HUDEP-2 (cell line): ENCODE data around the gene RBBP8NL.

Experiments used
- DNase-seq, 76 experiments: peaks; one replicate each; lab custom pipeline; 2025; ENCODE audit not compliant: unreplicated experiment in 76 of 76; lab: John Stamatoyannopoulos, UW

Gene RBBP8NL

DNA sequence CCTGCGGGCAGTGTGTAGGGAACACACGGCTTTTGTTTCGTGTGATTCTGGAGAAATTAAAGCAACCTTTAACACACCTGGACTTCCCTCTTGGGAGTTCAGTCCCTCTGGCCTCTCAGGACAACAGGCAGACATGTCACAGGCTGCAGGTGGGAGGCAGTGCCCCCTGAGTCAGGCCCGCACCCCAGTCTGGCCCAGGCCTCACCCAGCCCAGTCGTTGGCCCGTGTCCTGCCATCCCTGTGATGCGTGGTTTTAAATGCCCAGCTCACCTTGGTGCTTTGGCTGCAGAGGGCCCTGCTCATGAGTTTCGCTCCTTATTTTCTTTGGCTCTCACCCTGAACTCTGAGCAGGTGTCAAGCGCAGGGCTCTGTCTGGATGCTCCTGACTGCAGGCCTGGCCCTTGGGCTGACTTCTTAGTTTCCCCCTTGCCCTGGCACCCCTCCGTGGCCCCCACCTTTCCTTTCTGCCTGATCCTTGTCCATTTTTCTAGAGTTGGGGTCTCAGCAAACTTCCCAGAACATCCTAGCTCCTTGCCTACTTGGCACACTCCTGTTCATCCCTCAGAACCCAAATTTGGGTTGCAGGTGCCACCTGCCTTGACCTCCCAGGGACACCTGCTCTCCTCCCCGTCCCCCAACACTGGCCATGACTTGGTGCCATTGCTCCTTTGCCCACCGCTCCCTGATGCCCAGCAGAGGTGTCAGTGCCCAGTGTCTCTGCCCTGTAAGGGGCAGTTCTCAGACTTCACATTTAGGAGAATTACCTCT is 18.1 kb downstream of the RBBP8NL start:
- no peak for DNase-seq

DNA sequence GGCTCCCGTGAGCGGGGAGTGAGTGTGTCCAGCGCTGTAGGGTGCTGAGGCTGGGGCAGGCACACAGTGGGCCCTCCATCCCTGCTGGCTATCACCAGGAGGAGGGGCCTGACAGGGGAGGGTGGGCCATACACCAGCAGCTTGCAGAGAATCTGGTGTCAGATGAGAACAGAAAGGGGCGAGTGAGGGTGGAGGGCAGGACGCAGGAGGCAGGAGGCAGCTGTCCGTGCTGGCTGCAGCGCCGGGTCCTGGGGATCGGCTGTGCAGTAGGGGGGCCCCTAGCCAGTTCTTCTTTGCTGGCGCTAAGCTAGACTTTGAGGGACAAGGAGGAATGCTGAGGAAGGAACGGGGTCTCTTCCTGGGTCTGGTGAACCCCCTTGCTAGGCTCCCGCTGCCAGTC is 18.7 kb downstream of the RBBP8NL start:
- DNase-seq, result no peak

DNA sequence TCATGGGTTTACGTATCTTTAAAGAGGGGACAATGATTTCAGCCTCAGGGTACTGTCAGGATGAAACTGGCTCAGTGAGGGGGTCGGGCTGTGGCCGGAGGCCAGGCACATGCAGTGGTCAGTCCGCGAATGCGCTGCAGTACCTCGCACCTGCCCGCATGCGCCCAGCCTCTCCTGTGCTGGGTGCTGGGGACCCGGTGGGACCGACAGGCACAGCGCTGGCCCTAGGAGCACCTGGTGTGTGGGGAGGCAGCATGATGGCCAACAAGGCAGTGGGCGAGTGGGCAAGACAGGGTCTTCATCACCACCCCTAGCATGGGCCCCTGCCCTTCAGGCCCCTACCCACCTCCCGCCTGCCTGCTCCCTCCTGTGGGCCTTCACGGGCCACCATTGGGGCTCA is 19.3 kb downstream of the RBBP8NL start:
- DNase-seq, result no peak

DNA sequence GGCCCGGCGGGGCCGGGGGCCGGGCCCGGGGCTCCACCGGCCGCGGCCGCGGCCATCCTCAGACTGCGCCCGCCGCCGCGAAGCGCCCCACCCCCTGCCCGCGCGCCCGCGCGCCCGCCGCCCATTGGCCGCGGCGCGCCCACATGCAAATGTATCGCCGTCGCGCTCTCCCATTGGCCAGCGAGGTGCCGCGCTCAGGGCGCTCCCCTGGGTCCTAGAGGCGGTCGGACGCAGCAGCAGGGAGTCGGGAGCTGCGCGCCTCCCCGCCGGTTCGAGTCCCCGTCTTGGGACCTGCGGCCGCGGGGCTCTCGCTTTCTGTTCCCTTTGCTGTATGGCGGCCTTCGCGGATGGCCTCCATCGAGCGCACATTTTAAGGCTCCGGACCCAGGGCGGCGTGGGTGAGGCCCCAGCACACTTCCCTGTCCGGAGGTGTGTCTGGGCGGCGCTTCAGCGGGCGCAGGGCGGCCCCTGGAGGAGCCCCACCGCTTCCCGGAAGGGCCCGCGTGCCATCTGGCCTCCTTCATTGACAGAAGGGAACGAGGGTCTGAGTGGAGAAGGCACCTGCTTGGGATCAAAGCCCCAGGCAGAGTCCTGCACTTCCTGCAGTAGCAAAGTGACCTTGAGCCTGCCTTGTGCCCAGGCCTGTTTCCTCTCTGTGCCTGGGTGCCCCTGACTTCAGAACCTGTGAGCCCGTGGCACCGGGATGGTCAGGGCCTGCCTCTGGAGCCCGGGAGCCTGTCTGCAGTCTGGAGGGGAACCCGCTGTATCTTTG is 19.9 kb downstream of the RBBP8NL start, which contains the start of gene CABLES2:
Gene CABLES2 (minus strand): TSS at position 65 of the 772 bp plus-strand sequence. CDS start 9 bp downstream, at position 56.
- peak in 74 of 76 experiments; percentile 44 to 94 (median 84) for DNase-seq

DNA sequence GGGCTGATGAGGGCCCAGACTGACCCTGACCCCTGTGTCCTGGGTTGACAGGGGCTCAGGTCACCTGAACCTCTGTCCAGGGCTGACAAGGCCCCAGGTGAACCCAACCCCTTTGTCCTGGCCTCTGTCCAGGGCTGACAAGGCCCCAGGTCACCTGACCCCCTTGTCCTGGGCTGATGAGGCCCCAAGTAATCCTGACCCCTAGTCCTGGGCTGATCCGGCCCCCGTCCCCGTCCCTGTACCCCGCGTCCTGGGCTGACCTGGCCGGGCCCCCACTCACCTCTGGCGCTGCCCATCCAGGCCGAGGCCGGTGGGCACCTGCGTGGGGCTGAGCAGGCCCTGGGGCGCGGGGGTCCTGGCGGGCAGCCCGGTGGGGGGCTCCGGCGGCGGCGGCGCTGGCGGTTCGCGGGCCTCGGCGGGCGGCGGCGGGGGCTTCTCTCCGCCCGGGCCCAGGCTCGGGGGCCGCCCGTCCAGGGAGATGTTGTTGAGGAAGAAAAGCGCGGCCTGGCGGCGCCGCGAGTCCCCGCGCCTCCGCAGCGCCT is 20.6 kb downstream of the RBBP8NL start:
- no peak for DNase-seq

DNA sequence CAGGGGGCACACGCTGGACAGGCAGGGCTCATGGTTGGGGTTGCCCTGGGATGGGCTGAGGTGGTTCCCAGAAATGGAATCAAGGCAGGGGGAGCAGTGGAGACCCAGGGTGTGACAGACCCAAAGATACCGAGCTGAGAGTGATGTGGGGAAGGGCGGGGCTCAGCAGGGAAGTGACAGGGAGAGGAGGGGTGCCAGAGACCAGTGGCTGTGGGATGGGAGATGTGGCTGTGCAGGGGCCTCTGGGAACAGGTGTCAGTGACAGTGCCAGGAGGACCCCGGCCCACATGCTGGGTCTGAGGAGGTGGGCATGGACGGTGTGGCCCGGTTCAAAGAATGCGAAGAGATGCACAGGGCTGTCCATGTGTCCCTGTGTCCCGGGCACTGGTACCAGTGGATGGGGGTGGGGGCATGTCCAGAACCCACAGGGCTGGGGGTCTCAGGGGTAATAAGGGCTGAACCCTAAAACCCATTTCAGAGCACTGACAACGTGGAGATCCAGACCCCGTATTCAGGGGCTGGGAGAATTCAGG is 21.3 kb downstream of the RBBP8NL start:
- no peak for DNase-seq

DNA sequence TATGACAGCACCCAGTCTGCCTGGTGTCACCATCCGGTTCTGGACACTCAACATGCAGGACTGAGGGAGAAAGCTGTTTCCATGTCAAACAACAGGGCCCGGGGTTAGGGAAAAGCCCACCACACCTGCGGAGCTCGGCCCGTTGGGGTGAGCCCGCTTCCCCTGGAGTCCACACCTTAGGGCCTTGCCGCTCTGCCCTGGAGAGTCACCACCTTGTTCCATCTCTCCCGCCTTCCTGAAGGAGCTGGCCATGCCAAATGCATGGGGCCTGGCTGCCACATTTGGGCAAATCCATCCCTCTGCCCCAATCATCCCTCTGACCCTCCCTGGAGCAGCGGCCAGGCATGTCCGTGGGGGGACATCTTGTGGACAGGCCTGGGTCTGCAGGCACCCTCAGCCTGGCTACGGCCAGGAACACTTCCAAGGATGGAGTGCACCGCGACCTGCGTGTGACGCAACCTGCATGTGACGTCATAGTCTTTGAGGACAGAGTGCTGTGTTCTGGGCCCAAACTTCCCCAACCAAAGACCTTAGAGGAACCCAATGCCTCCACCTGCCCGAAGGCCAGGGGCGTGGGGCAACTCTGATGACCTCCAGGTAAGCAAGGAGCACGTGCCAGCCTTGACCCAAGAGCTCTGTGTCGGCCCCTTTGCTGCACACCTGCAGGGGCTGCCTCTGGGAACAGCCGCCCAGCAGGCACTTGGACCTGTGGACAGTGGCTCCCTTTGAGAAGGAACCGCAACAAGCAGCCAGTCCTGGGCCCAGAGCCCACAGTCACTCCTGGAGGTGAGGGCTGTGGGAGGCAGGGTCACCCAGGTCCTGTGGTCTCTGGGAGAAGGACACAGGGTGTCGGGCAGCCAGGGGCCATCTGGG is 22.0 kb downstream of the RBBP8NL start:
- peak in 1 of 76 experiments; percentile 13 for DNase-seq

DNA sequence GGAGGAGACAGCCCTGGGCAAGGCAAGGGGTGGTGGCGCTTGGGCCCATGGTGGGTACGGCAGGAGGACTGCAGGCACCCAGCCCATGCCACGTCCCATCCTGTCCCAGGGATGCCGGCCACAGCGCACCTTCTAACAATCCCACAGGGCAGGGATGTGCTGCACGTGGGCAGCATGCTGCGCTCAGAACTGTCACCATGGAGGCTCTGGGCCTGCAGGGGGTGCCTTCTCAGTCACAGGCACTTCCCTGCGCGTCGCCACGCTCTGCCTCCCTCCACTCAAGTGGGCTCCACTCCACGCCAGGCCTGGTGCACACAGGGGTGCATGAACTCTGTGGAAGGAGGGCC is 22.6 kb downstream of the RBBP8NL start:
- DNase-seq, result no peak

DNA sequence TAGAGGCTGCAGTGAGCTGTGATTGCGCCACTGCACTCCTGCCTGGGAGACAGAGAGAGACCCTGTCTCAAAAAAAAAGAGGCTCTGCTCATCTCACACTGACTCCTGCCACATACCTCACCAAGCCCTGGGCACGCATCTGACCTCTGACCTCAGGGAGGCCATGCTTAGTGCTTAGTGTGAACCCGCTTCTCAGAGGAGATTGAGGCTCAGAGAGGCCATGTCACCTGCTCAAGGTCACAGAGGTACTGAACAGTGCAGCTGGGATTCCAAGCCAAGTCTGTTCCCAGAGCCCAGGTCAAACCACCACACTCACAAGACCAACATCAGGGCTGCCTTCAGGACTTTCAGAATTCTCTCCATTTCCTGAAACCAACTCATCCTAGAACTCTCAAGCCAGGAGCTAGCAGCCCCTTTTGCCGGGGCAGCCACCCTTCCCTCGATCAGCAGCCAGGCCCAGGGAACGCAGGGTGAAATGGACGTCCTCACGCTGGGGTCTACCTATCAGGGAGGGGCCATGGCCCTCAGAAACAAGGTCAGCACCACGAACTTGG is 23.1 kb downstream of the RBBP8NL start:
- no peak for DNase-seq

DNA sequence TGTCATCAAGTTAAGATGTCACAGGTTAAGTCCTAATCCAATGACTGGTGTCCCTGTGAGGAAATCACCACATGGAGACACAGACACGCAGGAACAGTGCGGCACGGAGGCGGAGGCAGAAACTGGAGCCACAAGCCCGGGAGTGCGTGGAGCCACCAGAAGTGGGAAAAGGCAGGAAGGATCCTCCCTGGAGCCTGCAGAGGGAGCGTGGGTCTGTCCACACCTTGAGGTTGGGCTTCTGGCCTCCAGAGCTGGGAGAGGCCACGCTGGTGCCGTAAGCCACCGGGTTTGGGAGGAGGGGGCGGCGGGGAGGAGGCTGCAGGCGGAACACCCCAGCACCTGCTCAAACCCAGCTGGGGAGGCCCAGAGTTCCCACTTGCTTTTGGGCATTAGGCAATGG is 24.0 kb downstream of the RBBP8NL start:
- no peak for DNase-seq

DNA sequence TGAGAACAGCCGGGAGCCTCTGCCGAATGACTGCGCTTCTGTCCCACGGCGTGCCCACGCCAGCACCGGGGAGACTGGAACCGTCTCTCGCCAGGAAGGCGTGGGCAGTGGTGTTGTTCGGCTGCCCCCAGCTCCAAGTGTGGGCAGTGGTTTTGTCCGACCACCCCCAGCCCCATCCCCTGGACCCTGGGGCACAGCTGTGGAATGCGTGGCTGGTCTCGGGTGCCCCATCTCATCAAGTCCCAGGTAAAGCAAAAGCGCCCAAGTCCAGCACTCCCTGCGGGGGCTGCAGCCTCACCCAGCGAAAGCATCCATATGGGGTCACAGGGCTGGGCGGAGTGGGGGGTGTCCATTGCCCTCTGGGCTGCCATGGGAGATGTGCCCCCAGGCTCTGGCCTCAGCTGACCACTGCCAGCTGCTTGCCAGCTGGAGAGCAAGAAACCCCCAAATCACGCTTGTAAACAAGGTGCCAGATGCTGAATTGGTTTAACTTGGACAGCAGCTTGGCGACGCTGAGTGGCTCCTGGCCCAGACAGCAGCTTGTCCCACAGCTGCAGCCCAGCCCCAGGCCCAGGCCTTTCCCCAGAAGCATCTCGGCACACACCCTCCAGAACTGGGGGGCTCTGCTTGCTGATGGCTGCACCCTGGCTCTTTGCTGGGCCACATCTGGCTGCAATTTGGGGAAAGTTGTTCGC is 24.7 kb downstream of the RBBP8NL start:
- DNase-seq, result no peak

DNA sequence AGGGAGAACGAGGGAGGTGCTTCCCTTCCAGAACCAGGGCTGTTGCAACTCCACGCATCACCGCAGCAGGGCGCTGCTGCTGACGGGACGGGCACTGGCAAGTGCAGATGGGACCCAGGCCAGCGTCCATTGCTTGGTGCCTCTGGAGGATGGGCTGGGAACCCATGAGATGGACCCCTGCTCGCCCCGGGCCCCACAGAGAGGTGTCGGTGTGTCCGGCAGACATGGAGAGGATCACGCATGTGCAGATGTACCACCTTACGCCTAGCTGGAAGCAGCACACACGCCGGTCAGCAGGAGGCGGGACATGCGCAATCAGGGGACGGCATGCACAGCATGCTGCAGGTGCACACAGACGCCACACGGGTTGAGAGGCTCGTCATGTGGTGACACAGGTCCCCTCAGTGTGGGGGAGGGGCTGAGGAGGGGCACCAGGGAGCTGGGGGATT is 26.0 kb downstream of the RBBP8NL start:
- no peak for DNase-seq

DNA sequence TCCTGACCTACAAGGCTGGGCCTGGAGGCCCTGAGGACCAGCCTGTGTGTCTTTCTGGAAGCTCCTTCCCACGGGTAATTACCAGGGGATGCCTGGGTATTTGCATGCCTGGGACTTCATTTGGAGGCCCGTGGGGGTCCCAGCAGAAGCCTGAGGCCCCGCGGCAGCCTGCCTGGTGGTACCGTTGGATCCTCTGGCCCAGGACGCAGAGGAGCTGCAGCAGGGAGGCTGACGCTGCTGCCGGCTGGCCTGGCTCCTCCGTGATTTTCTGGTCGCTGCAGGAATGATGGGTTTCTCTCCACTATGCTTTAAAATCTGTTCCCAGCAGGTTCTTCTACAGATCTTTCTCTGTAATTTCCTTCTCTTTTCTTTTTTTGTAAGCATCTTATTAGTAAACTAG is 26.8 kb downstream of the RBBP8NL start:
- no peak for DNase-seq

DNA sequence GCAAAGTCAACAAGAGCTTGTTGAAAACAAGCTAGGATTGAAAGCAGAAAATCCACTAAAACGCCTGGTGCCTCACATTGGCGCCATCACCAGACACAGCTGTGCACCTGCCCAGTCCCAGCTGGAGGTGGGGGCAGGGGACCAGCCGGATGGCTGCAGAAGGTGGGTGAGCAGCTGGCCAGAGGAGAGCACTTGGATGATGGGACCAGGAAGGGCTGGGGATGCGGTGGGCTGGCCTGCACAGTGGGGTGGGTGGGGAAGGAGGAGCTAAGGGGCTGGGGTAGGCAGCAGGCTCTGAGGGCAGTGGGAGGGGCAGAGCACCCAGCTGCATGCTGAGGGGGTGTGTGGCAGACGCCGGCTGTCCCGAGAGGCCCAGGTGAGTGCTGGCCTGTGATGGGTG is 27.3 kb downstream of the RBBP8NL start:
- no peak for DNase-seq

DNA sequence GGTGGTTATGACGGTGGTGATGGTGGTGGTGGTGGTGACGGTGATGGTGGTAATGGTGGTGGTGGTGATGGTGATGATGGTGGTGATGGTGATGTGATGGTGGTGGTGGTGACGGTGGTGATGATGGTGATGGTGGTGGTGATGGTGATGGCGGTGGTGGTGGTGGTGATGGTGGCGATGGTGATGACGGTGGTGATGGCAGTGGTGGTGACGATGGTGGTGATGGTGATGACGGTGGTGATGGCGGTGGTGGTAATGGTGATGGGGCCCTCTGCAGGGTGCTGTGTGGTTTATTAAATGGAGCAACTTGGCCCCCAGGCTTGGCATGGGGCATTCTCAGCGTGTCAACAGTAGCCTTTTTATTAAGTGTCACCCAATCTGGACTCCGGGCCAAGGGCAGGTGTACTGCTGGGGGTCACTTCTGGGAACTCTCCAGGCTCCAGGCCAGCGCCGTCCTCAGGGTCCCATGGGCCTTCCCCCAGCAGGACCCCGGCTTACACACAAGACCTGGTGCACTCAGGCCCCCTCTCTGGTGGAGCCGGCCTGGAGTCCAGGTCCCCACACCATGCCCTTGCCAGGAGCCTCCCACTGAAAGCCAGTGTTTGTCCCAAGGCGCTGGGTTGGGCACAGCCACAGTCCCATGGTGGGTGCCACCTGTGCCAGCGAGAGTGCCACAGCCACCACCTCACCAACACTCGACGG is 29.1 kb downstream of the RBBP8NL start:
- DNase-seq, result no peak

DNA sequence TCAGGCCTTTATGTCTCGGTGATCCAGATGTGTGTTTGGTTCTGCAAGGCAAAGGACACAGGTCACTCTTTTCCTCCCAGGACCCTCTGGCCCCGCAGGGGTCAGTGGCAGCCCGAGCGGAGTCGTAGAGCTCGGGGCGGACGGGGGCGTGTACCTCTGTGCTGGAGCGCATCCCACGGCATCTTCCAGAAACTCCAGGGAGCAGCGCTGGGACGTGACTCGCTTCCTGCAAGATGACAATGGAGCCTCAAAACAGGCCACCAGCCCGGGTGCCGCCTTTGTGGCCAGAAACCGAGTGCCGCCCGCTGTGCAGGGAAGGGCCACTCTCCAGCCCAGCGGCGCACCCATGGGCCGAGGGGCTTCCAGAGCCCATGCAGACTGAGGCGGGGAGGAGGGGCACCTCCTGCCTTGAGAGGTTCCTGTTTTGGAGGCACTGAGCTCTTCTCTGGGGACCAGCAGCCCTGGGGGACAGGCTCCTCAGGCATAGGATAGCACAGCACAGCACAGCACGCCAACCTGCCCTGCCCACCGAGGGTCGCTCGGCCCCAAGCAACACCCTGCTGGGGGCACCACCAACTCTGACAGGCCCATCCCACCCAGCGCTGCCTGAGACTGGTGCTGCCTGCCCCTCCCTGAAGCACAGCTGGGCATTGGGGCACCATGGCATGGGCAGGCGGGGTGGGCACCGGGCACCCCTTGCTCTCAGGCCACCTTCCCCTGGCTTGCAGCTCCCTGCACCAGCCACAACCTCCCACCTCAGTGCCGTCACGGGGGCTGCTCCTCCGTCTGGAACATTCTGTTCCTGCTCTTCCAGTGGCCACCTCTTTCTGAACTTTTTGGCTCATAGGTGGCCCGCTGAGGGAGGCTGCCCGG is 30.7 kb downstream of the RBBP8NL start:
- no peak for DNase-seq

DNA sequence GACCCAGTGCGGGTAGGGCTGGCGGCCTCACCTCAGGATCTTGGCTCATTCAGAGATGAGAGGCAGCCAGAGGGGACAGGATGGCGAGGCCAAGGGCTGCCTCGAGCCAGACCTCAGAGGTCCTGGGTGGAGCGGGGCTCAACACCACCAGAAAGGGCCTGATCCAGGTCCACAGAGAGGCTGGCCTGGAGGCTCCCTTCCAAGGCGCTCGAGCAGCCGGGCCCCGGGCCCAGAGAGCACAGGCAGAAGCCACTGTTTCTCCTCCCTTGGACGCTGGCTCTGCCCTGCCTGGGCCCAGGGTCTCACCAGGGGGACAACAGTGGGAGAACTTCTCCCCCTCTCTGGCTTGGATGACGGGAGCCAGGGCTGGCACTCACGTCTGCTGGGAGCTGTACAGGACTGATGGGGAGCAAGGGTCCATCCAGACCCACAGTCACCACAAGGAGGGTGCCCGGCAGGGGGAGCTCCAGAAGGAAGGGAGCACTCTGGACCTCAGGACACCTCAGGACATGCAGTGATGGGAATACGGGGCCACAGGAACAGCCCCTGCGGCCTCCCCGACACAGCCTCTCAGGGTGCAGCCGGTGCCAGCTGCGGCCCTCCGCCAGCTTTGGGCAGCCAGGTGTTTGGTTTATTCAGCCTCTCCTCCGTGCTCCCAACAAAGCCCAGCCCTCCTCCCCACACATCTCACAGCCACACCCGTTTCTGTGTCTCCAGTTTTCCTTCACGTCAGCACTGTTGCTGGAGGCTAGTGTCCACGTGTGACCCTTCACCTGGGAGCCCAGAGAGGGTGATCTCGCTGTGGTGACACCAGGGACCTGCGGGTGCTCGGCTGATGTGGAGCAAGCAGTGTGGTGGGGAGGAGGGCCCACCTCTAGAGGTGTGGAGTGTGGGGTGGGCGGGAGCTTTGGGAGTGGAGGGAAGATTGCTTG is 31.8 kb downstream of the RBBP8NL start:
- DNase-seq, result peak in 3 of 76 experiments; percentile 14 to 25 (median 14)
